Cardiac fibroblast (primary cell): ENCODE results near the gene AADACL4.
A peak's percentile ranks its signal among the peaks of the same experiment; 100 is the strongest.
"Not testable (repeated sequence)": the region's sequence is repeated elsewhere in the genome, so short reads cannot be mapped to it uniquely, and the experiment has no call there.

ENCODE experiments used
- DNase-seq, 2 donors: peaks; one replicate each; pipeline versions ENCODE4 v3.0.0 to v3.0.0-alpha.2; 2010; ENCODE audit warnings: low read depth in 2 of 2
- H3K4me3 ChIP-seq, 2 donors: replicated peaks in 1 of 2; 1 replicate in 1 of 2; 2 replicates in 1 of 2; pipeline ENCODE4 v1.5.1; 2011; ENCODE audit warnings: low read depth in 2 of 2, low read length in 2 of 2, mild to moderate bottlenecking in 2 of 2, moderate library complexity in 1 of 2
- TF ChIP-seq, protein P1 (sequence below): IDR thresholded peaks from one replicate; pipeline ENCODE4 v1.5.1; 2011; ENCODE audit warnings: low read depth, mild to moderate bottlenecking, low read length, inconsistent platforms

AADACL4 gene

DNA sequence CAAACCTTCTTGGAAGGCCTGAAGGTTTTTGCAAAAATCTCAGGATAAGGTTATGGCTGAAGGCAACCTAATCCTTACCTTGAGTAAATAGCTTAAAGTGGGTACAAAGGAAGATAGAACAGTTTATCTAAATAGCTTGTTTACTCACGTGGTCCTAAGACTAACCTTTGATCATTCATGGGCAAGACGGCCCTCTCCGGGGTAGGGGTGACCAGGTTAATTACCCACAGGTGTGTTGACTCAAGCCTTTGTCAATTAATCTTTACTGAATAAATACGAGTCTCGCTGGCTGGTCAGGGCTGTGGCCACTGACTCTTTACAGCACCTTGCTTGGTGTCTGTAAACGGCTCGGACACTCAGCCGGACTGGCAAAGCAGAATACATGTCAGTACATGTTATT, 10.8 kb downstream of the AADACL4 start:
- H3K4me3 ChIP-seq, result no peak overlapping the region
- TF ChIP-seq, protein P1, sequence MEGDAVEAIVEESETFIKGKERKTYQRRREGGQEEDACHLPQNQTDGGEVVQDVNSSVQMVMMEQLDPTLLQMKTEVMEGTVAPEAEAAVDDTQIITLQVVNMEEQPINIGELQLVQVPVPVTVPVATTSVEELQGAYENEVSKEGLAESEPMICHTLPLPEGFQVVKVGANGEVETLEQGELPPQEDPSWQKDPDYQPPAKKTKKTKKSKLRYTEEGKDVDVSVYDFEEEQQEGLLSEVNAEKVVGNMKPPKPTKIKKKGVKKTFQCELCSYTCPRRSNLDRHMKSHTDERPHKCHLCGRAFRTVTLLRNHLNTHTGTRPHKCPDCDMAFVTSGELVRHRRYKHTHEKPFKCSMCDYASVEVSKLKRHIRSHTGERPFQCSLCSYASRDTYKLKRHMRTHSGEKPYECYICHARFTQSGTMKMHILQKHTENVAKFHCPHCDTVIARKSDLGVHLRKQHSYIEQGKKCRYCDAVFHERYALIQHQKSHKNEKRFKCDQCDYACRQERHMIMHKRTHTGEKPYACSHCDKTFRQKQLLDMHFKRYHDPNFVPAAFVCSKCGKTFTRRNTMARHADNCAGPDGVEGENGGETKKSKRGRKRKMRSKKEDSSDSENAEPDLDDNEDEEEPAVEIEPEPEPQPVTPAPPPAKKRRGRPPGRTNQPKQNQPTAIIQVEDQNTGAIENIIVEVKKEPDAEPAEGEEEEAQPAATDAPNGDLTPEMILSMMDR, result no peak
- no peak for DNase-seq

DNA sequence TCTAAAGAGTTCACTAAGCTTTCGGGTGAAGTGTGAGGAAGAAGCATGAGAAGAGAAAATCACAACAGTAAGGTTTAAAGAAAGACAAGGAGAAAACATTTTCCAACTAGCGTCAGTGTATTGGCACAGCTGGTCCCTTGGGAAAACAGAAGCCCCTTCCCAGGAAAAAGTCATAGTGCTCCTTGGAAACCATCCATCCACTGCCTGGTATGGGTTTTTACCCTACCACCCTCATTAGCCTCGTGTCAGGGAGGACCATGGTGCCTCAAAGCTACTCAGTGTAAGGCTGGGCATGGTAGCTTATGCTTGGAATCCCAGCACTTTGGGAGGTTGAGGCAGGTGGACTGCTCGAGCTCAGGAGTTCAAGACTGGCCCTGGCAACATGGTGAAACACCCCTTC, 12.7 kb downstream of the AADACL4 start:
- no peak for DNase-seq
- TF ChIP-seq, protein P1, result no peak
- no peak overlapping the region for H3K4me3 ChIP-seq

DNA sequence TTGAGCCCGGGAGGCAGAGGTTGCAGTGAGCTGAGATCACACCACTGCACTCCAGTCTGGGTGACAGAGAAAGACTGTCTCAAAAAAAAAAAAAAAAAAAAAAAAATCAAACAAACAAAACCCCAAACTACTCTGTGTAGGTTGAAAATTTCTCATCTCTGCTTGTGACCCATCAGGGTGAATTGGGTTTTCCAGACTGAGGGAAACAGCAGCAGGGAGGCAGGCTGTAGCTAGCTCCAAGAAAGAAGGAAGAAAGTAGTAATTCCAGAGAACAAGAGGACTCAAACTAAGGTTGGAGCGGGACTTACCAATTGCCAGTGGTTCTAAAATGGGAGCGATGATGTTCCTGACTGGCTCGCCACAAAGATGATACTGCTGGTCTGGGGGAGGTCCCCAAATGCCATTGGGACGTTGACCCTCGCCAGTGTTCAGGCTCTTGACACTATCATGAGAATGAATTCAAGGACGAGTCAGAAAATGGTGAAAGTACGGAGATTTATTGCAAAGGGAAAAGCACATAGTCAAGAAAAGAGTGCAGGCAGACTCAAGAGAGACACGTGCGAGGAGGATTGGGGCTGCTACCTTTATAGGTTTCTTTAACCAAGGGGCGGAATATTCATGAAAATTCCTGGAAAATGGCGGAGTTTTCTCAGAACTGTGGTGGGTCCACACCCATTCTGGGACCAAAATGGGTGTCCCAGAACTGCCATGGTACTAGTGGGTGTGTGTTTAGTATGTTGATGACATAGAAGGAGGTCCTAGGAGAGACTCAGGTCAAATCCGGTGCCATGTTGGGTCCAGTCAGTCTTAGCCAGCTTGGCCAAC, 13.4 kb downstream of the AADACL4 start:
- TF ChIP-seq, protein P1, result no peak
- DNase-seq, result no peak
- H3K4me3 ChIP-seq, result no peak overlapping the region

DNA sequence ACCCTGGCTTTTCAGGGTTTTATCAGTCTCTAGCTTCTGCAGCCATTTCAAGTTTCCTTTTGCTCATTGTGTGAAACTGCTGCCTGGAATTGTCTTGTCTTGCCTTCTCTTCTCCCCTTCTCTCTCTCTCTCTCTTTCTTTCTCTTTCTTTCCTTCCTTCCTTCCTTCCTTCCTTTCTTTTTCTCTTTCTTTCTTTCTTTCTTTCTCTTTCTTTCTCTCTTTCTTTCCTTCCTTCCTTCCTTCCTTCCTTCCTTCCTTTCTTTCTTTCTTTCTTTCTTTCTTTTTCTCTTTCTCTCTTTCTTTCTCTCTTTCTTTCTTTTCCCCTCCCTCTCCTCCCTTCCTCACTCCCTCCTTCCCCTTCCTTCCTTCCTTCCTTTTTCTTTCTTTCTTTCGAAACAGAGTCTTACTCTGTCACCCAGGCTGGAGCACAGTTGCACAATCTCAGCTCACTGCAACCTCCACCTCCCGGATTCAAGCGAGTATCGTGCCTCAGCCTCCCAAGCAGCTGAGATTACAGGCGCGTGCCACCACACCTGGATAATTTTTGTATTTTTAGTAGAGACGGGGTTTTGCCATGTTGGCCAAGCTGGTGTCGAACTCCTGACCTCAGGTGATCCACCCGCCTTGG, 14.1 kb downstream of the AADACL4 start:
- H3K4me3 ChIP-seq, DNase-seq: not testable (repeated sequence)

DNA sequence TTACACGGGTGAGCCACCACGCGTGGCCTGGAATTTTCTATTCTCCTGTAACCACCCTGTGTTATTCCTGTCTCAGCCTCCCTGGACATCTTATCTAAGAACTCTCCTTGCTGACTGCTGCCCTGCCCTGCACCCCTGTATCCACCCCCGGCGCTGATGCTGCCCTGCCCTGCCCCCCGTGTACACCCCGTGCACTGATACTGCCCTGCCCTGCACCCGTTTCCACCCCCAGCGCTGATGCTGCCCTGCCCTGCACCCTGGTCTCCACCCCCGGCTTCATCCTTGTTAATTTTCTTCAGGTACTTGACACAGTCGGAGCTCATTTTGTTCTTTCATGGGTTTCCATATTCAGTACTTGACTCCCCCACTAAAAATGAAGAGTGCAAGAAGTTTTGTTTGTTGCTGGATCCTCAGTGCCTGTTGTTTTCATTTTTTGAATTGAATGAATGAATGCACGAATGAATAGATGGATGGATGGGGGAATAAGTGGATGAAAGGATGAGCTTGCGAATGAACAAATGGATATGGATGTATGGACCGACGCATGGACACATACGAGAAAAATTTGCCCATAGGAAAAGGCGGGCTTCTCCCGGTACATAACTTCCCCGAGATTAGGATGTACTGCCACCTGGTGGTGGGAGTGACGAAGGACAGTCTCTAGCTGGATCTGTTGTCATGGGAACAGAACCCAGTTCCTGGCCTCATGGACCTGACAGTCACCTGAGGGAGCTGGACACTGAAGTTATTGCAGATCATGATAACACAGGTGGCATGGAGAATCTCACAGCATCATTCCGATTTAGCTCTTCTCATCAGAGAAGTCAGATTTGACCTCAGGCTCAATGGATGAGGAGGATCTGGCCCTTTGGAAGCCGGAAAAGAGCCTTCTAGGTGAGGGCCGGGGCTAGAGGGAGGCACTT, 14.9 kb downstream of the AADACL4 start:
- TF ChIP-seq, protein P1, result peak; percentile 91
- peak; percentile 84 to 86 for DNase-seq
- H3K4me3 ChIP-seq, result no peak overlapping the region

DNA sequence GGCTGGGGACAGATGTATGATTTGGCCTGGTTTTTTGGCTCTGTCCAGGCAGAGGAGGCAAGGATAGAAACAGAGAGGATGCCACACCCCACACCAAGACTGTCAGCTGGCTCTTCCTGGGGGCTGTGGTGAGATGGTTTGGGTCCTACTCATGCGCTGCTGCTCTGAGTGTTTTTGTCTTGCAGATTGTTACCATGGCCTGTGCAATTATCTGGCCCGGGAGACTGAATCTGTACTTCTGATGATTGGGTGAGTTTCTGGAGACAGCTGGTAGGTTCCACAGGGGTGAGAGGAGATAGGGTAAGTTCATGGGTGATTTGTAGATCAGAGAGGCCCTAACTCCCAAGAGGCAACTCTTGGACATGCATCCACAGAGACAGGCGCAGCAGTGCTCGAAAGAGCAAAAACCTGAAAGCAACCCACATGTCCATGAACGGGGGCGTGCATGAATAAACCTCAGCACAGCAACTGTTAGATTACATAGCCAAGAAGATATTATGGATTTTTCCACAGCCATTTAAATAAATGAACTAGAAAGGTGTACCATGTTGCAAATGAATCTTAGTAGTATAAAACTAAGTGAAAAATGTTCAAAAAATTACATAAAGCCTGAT, 17.8 kb downstream of the AADACL4 start:
- TF ChIP-seq, protein P1, result no peak
- no peak overlapping the region for H3K4me3 ChIP-seq
- DNase-seq, result no peak
